Neuronal stem cell (in vitro differentiated cells): ENCODE measurements around the gene CDH20.

ENCODE experiments used
- DNase-seq: peaks from one replicate; pipeline ENCODE4 v3.0.0-alpha.2; 2013; ENCODE audit warnings: low spot score
- H2AFZ ChIP-seq: one replicate; pipeline ENCODE4 v1.6.1; 2013; ENCODE audit warnings: mild to moderate bottlenecking, low read length, inconsistent platforms
- H2AK5ac ChIP-seq: 2 replicates; pipeline ENCODE4 v1.6.1; 2013; ENCODE audit warnings: low read depth, mild to moderate bottlenecking, inconsistent platforms, low read length, moderate library complexity, mixed read lengths
- H2BK120ac ChIP-seq: 2 replicates; pipeline ENCODE4 v1.6.1; 2013; ENCODE audit warnings: low read depth, mild to moderate bottlenecking, inconsistent platforms, low read length, moderate library complexity, mixed read lengths
- H2BK12ac ChIP-seq: one replicate; pipeline ENCODE4 v1.6.1; 2013; ENCODE audit warnings: low read length, inconsistent platforms
- H2BK15ac ChIP-seq: 2 replicates; pipeline ENCODE4 v1.6.1; 2013; ENCODE audit warnings: mild to moderate bottlenecking, low read length, inconsistent platforms, mixed read lengths
- H2BK5ac ChIP-seq: one replicate; pipeline ENCODE4 v1.6.1; 2013; ENCODE audit warnings: inconsistent platforms, mild to moderate bottlenecking, low read length, moderate library complexity
- H3K14ac ChIP-seq: one replicate; pipeline ENCODE4 v1.6.1; 2013; ENCODE audit warnings: low read length, inconsistent platforms
- H3K18ac ChIP-seq: 2 replicates; pipeline ENCODE4 v1.6.1; 2013; ENCODE audit warnings: low read length, inconsistent platforms
- H3K23ac ChIP-seq: 2 replicates; pipeline ENCODE4 v1.6.1; 2013; ENCODE audit warnings: low read depth, mild to moderate bottlenecking, mixed read lengths, low read length, inconsistent platforms; ENCODE audit not compliant: poor library complexity
- H3K27ac ChIP-seq: replicated peaks from 3 replicates; pipeline ENCODE4 v1.5.1; 2013; ENCODE audit warnings: low read length, inconsistent platforms
- H3K27me3 ChIP-seq, 3 experiments: 2 replicates each; pipeline ENCODE4 v1.6.1; 2013; ENCODE audit warnings: low read length in 3 of 3, mild to moderate bottlenecking in 2 of 3, inconsistent platforms in 1 of 3, low read depth in 1 of 3, mixed read lengths in 1 of 3, moderate library complexity in 1 of 3; ENCODE audit not compliant: control insufficient read depth in 3 of 3, insufficient read depth in 3 of 3
- H3K36me3 ChIP-seq, 2 donors: replicated peaks in 1 of 2; 2 replicates each; pipeline ENCODE4 v1.6.1; 2013; ENCODE audit warnings: low read length in 2 of 2; ENCODE audit not compliant: control insufficient read depth in 2 of 2, insufficient read depth in 2 of 2
- H3K4ac ChIP-seq: 2 replicates; pipeline ENCODE4 v1.6.1; 2013; ENCODE audit warnings: inconsistent platforms, mild to moderate bottlenecking, low read length, moderate library complexity
- H3K4me1 ChIP-seq, 2 donors: 1 replicate in 1 of 2; 2 replicates in 1 of 2; pipeline ENCODE4 v1.6.1; 2013; ENCODE audit warnings: low read length in 2 of 2, low read depth in 1 of 2; ENCODE audit not compliant: control insufficient read depth in 2 of 2, insufficient read depth in 1 of 2
- H3K4me2 ChIP-seq: one replicate; pipeline ENCODE4 v1.6.1; 2013; ENCODE audit warnings: mild to moderate bottlenecking, low read length, inconsistent platforms; ENCODE audit not compliant: insufficient read depth, poor library complexity, severe bottlenecking
- H3K4me3 ChIP-seq, 2 donors: 2 replicates each; pipeline ENCODE4 v1.5.1; 2013; ENCODE audit warnings: low read length in 2 of 2, mild to moderate bottlenecking in 2 of 2, inconsistent platforms in 1 of 2, moderate library complexity in 1 of 2
- H3K79me1 ChIP-seq: one replicate; pipeline ENCODE4 v1.6.1; 2013; ENCODE audit warnings: low read depth, mild to moderate bottlenecking, inconsistent platforms, low read length, moderate library complexity
- H3K9ac ChIP-seq: one replicate; pipeline ENCODE4 v1.6.1; 2013; ENCODE audit warnings: mild to moderate bottlenecking, low read depth, low read length, inconsistent platforms; ENCODE audit not compliant: poor library complexity
- H3K9me3 ChIP-seq, 2 donors: replicated peaks in 1 of 2; 2 replicates each; pipeline versions ENCODE3 to v1.6.1; 2013; ENCODE audit warnings: low read length in 2 of 2, mild to moderate bottlenecking in 2 of 2, inconsistent platforms in 1 of 2, low read depth in 1 of 2, mixed read lengths in 1 of 2, moderate library complexity in 1 of 2; ENCODE audit not compliant: control insufficient read depth in 2 of 2, insufficient read depth in 1 of 2
- H4K8ac ChIP-seq: one replicate; pipeline ENCODE4 v1.6.1; 2013; ENCODE audit warnings: low read depth, mild to moderate bottlenecking, inconsistent platforms, low read length, moderate library complexity
- H4K91ac ChIP-seq: one replicate; pipeline ENCODE4 v1.6.1; 2013; ENCODE audit warnings: low read length, low read depth, mild to moderate bottlenecking, inconsistent platforms; ENCODE audit not compliant: poor library complexity
- WGBS, 2 donors: extraction: QIAGEN DNeasy Blood & Tissue Kit; methylation state at CpG; one replicate each; pipeline ENCODE4 v1.1.7; 2013; ENCODE audit warnings: missing lambda C conversion rate in 2 of 2, mixed read lengths in 1 of 2; ENCODE audit not compliant: insufficient read length in 2 of 2, insufficient replicate concordance in 1 of 2; ENCODE audit errors: extremely low coverage in 2 of 2; 5-methylcytosine and 5-hydroxymethylcytosine counted together

CDH20 gene

DNA sequence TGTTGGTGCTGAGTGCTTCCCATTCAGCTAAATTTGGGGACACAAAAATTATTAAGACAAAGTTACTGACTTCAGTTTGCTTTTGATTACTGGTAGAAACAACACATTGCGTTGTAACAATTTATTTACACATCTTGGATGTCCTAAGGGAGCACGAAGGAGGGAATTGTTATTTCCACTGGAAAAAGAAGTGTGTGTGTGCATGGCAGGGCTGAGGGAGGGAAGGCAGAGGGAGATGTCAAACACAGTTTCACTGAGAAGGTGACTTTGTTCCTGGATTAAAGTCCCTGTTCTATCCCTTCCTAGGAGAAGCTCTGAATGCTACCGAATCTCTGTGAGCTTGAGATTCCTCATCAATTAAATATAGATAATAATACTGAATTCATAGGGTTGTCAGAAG, 3.8 kb upstream of the CDH20 start:
- H3K4me1 ChIP-seq: peaks cover 0 to 4% of the 10 kb centered on the region in 2 donors
- no peak overlapping the region for H3K18ac ChIP-seq
- H3K9me3 ChIP-seq: no peaks in the 10 kb centered on the region
- DNase-seq: no peak
- WGBS, 2 donors: no CpG with 5 or more reads among the region's 3 CpGs
- H3K4me3 ChIP-seq: no peak overlapping the region
- peaks cover 0 to 11% (median 0%) of the 10 kb centered on the region in 3 experiments for H3K27me3 ChIP-seq
- no peaks in the 10 kb centered on the region for H3K36me3 ChIP-seq
- H2BK5ac ChIP-seq: no peak overlapping the region
- H2AK5ac ChIP-seq: no peak overlapping the region
- no peak overlapping the region for H4K91ac ChIP-seq
- H3K9ac ChIP-seq: no peak overlapping the region
- no peak overlapping the region for H3K27ac ChIP-seq
- H3K14ac ChIP-seq: no peak overlapping the region
- no peak overlapping the region for H3K23ac ChIP-seq
- H2BK120ac ChIP-seq: no peak overlapping the region
- no peak overlapping the region for H3K4me2 ChIP-seq
- no peak overlapping the region for H2BK15ac ChIP-seq
- H3K79me1 ChIP-seq: no peaks in the 10 kb centered on the region
- H3K4ac ChIP-seq: no peak overlapping the region
- H2BK12ac ChIP-seq: no peak overlapping the region
- H2AFZ ChIP-seq: no peak overlapping the region
- H4K8ac ChIP-seq: no peak overlapping the region

DNA sequence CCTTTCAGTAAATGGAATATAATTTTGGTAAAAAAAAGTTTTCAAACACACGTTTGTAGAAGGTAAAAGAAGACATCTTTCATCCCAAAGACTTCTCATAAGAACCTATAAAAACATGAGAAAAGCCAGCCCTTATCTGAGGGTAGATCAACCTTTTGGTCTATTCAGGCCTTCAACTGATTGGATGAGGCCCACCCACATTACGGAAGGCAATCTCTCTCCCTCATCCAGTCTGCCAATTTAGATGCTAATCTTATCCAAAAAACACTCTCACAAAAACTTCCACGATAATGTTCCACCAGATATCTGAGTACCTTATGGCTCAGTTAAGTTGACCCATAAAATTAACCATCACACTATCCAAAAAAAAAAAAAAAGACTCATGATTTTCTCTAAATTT, 2.2 kb upstream of the CDH20 start:
- H3K4ac ChIP-seq: no peak overlapping the region
- no peak overlapping the region for H4K8ac ChIP-seq
- no peak overlapping the region for H2BK12ac ChIP-seq
- H4K91ac ChIP-seq: no peak overlapping the region
- peaks cover 0 to 21% (median 0%) of the 10 kb centered on the region in 3 experiments for H3K27me3 ChIP-seq
- no peak overlapping the region for H2BK5ac ChIP-seq
- H3K14ac ChIP-seq: no peak overlapping the region
- H3K4me1 ChIP-seq: peaks cover 1 to 18% of the 10 kb centered on the region in 2 donors
- H3K9ac ChIP-seq: no peak overlapping the region
- H2BK120ac ChIP-seq: no peak overlapping the region
- no peak overlapping the region for H3K4me2 ChIP-seq
- no peaks in the 10 kb centered on the region for H3K79me1 ChIP-seq
- H2AK5ac ChIP-seq: no peak overlapping the region
- no peak overlapping the region for H2AFZ ChIP-seq
- no CpG with 5 or more reads among the region's 3 CpGs for WGBS, 2 donors
- H3K27ac ChIP-seq: no peak overlapping the region
- no peaks in the 10 kb centered on the region for H3K9me3 ChIP-seq
- no peaks in the 10 kb centered on the region for H3K36me3 ChIP-seq
- no peak overlapping the region for H2BK15ac ChIP-seq
- no peak overlapping the region for H3K18ac ChIP-seq
- no peak for DNase-seq
- no peak overlapping the region for H3K23ac ChIP-seq
- no peak overlapping the region for H3K4me3 ChIP-seq

GRCh38 chr18:61333746-61334490, 688 bp downstream of the CDH20 start:
- Histone ChIP-seq H2BK120ac (no peak overlapping the region), H3K4me3 (peak overlapping the region; percentile 79 to 82), H3K23ac (peak overlapping the region; percentile 85), H2AFZ (peak overlapping the region; percentile 98), H2BK5ac (peak overlapping the region; percentile 24), H3K18ac (peak overlapping the region; percentile 89), H3K9ac (peak overlapping the region; percentile 70), H3K4me1 (peaks cover 1 to 19% of the 10 kb centered on the region in 2 donors), H2AK5ac (no peak overlapping the region), H4K8ac (no peak overlapping the region), H4K91ac (no peak overlapping the region), H3K27ac (no peak overlapping the region), H3K79me1 (no peaks in the 10 kb centered on the region), H2BK12ac (peak overlapping the region; percentile 90), H2BK15ac (peak overlapping the region; percentile 37), H3K4ac (no peak overlapping the region), H3K14ac (no peak overlapping the region), H3K9me3 (no peaks in the 10 kb centered on the region), H3K4me2 (peak overlapping the region; percentile 83), H3K36me3 (no peaks in the 10 kb centered on the region), H3K27me3 (peaks cover 0 to 21% (median 0%) of the 10 kb centered on the region in 3 experiments)
- no CpG with 5 or more reads among the region's 73 CpGs for WGBS, 2 donors
- DNase-seq: peak; percentile 35

- no CpG with 5 or more reads among the region's 13 CpGs for WGBS, 2 donors
- Histone ChIP-seq H2AFZ (peak overlapping the region; percentile 98), H3K4me3 (peak overlapping the region; percentile 79 to 82), H2BK12ac (no peak overlapping the region), H3K4ac (no peak overlapping the region), H3K27ac (no peak overlapping the region), H4K8ac (no peak overlapping the region), H3K9me3 (no peaks in the 10 kb centered on the region), H3K27me3 (peaks cover 0 to 21% (median 0%) of the 10 kb centered on the region in 3 experiments), H2AK5ac (no peak overlapping the region), H3K36me3 (no peaks in the 10 kb centered on the region), H4K91ac (no peak overlapping the region), H3K14ac (no peak overlapping the region), H2BK15ac (no peak overlapping the region), H3K4me2 (peak overlapping the region; percentile 83), H2BK5ac (no peak overlapping the region), H3K4me1 (peaks cover 1 to 19% of the 10 kb centered on the region in 2 donors), H3K18ac (no peak overlapping the region), H2BK120ac (no peak overlapping the region), H3K23ac (no peak overlapping the region), H3K9ac (no peak overlapping the region), H3K79me1 (no peaks in the 10 kb centered on the region)
- no peak for DNase-seq
Measured at GRCh38 chr18:61334491-61334850, 1.2 kb downstream of the CDH20 start.
